Adrenal gland (tissue), 5 donors: ENCODE measurements around the gene PAEP.

Experiments
- CTCF ChIP-seq, 6 experiments: fragments of 450-650 bp in 4 of 6; fragments of 200-600 bp in 2 of 6; sonication (generic) in 1 of 6; IDR thresholded peaks; 1 replicate in 5 of 6; 2 replicates in 1 of 6; pipeline versions ENCODE4 v1.5.1 to v1.8.0; 2016 to 2021; ENCODE audit warnings: antibody characterized with exemption in 6 of 6, mild to moderate bottlenecking in 2 of 6, moderate library complexity in 1 of 6
- POLR2A ChIP-seq, 2 donors: fragments of 450-650 bp; IDR thresholded peaks; one replicate each; pipeline ENCODE4 v1.6.1; 2017; ENCODE audit warnings: antibody characterized with exemption in 2 of 2, mild to moderate bottlenecking in 2 of 2, moderate library complexity in 1 of 2
- donor health status: DM: no; HTN: no; CAD: no.

GRCh38 chr9:135602789-135603481, 41.4 kb downstream of the PAEP start:
- TF ChIP-seq CTCF (IDR thresholded peaks at IDR 0.05): peak; percentile 44 to 90 (median 65)
- TF ChIP-seq POLR2A (IDR thresholded peaks at IDR 0.05): no peak
